Measurements from ENCODE around the gene STX1B. TPM values are rescaled to one million over a fixed set of nuclear protein-coding genes. Genes with fewer than 3 reads are reported as not detected.

STX1B gene
- total RNA-seq, 1 donor from 2014 or later = 14.1 TPM

GRCh38 chr16:30983898-30984610, 26.4 kb downstream of the STX1B start:
- Mint-ChIP-seq H3K36me3 (ENCODE audit: low read depth) (peaks cover 9% of the 10 kb centered on the region), H3K4me1 (no peaks in the 10 kb centered on the region), H3K4me3 (no peak overlapping the region), H3K27me3 (ENCODE audit: low read depth) (no peaks in the 10 kb centered on the region), H3K9me3 (no peaks in the 10 kb centered on the region), H3K27ac (ENCODE audit: unreplicated experiment) (no peak overlapping the region)
- no peak for DNase-seq (ENCODE audit: low read depth, low spot score)
- no peak for TF ChIP-seq CTCF (conservative IDR thresholded peaks at IDR 0.05)

GRCh38 chr16:30983289-30983889, 27.0 kb downstream of the STX1B start:
- Mint-ChIP-seq H3K36me3 (ENCODE audit: low read depth) (peaks cover 9% of the 10 kb centered on the region), H3K4me1 (no peaks in the 10 kb centered on the region), H3K27me3 (ENCODE audit: low read depth) (no peaks in the 10 kb centered on the region)

GRCh38 chr16:30982548-30983288, 27.7 kb downstream of the STX1B start:
- Mint-ChIP-seq H3K4me1 (no peaks in the 10 kb centered on the region), H3K27me3 (ENCODE audit: low read depth) (no peaks in the 10 kb centered on the region), H3K27ac (ENCODE audit: unreplicated experiment) (peak overlapping the region; percentile 84), H3K4me3 (peak overlapping the region; percentile 64), H3K9me3 (no peaks in the 10 kb centered on the region), H3K36me3 (ENCODE audit: low read depth) (peaks cover 9% of the 10 kb centered on the region)
- DNase-seq (ENCODE audit: low read depth, low spot score) = no peak
- TF ChIP-seq CTCF (conservative IDR thresholded peaks at IDR 0.05) = no peak

More at GRCh38 chr16:30983289-30983889, 27.0 kb downstream of the STX1B start:
- Mint-ChIP-seq H3K4me3 (no peak overlapping the region), H3K27ac (ENCODE audit: unreplicated experiment) (no peak overlapping the region), H3K9me3 (no peaks in the 10 kb centered on the region)
- TF ChIP-seq CTCF (conservative IDR thresholded peaks at IDR 0.05) = no peak
- no peak for DNase-seq (ENCODE audit: low read depth, low spot score)

GRCh38 chr16:30980959-30981358, 29.5 kb downstream of the STX1B start:
- no peak for TF ChIP-seq CTCF (conservative IDR thresholded peaks at IDR 0.05)
- H3K27me3 Mint-ChIP-seq (ENCODE audit: low read depth) = no peaks in the 10 kb centered on the region
- H3K9me3 Mint-ChIP-seq = no peaks in the 10 kb centered on the region
- no peak for DNase-seq (ENCODE audit: low read depth, low spot score)
- no peaks in the 10 kb centered on the region for H3K4me1 Mint-ChIP-seq
- peaks cover 12% of the 10 kb centered on the region for H3K36me3 Mint-ChIP-seq (ENCODE audit: low read depth)
- no peak overlapping the region for H3K4me3 Mint-ChIP-seq
- H3K27ac Mint-ChIP-seq (ENCODE audit: unreplicated experiment) = no peak overlapping the region

- H3K4me1 Mint-ChIP-seq = no peaks in the 10 kb centered on the region
- no peak overlapping the region for H3K4me3 Mint-ChIP-seq
- no peaks in the 10 kb centered on the region for H3K27me3 Mint-ChIP-seq (ENCODE audit: low read depth)
- H3K9me3 Mint-ChIP-seq = no peaks in the 10 kb centered on the region
- DNase-seq (ENCODE audit: low read depth, low spot score) = no peak
- TF ChIP-seq CTCF (conservative IDR thresholded peaks at IDR 0.05) = no peak
- no peak overlapping the region for H3K27ac Mint-ChIP-seq (ENCODE audit: unreplicated experiment)
- H3K36me3 Mint-ChIP-seq (ENCODE audit: low read depth) = peaks cover 15% of the 10 kb centered on the region
These were observed 30.0 kb downstream of the STX1B start for GRCh38 chr16:30980434-30980833.

Measured in neural crest cell (in vitro differentiated cells).